ENCODE data around the gene CACNG6.

DNA sequence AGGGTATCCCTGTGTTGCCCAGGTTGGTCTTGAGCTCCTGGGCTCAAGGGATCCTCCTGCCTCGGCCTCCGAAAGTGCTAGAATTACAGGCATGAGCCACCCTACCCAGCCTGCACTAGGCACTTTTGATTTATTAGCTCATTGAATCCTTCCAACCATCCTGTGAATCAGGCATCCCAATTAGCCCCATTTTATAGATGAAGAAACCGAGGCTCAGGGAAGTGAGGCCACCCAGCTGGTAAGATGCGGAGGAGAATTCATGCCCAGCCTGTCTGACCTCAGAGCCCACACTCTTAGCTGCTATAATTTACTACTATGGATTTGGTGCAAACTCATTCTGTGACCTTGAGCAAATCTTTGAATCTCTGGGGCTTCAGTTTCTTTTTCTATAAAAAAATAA lies 46.5 kb upstream of the CACNG6 start:
- TF ChIP-seq, protein P1, sequence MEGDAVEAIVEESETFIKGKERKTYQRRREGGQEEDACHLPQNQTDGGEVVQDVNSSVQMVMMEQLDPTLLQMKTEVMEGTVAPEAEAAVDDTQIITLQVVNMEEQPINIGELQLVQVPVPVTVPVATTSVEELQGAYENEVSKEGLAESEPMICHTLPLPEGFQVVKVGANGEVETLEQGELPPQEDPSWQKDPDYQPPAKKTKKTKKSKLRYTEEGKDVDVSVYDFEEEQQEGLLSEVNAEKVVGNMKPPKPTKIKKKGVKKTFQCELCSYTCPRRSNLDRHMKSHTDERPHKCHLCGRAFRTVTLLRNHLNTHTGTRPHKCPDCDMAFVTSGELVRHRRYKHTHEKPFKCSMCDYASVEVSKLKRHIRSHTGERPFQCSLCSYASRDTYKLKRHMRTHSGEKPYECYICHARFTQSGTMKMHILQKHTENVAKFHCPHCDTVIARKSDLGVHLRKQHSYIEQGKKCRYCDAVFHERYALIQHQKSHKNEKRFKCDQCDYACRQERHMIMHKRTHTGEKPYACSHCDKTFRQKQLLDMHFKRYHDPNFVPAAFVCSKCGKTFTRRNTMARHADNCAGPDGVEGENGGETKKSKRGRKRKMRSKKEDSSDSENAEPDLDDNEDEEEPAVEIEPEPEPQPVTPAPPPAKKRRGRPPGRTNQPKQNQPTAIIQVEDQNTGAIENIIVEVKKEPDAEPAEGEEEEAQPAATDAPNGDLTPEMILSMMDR (IDR thresholded peaks at IDR 0.05), result no peak
- TF ChIP-seq POLR2AphosphoS5 (IDR thresholded peaks at IDR 0.05) (no peak), EP300 (IDR thresholded peaks at IDR 0.05) (no peak), POLR2A (IDR thresholded peaks at IDR 0.05; ENCODE audit: low read depth) (no peak)
